ENCODE results near the gene EEFSEC.

EEFSEC gene

DNA sequence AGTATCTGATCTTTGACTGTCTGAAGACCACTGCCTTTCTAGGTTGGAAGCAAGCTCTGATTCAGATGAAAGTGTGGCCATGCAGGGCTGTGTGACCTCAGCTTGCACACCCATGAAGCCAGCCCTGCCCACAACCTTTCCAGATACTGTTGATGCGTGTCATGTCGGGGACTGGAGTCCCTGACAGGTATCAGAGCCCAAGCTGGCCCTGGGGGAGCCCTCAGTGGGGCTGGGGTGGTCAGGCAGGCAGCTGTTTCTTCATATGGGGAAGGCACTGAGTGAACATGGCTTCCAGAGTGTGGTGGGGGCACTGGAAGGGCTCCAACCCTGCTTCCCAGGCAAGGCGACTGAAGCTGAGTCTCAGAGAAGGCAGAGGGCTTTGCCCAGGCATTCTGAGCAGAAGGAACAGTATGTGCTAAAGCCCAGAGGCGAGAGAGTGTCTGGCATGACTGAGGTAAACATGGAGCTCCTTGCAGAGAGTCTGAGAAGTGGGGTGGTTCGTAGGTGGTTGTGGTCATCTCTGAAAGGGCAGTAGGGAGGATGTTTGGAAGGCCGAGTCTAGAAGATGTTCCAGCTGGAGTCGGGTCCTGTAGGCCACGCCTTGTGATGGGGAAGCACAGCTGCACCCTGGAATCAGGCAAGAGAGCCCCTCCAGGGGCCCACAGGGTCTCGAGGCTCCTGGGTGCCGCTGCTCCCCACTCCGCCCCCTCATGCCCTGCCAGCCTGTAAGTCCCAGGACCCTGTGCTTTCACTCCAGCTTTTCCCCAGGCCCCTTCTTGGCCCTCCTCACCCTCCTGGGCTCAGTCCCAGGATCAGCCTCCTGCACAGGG is 122.2 kb downstream of the EEFSEC start:
- DNase-seq, result no peak

DNA sequence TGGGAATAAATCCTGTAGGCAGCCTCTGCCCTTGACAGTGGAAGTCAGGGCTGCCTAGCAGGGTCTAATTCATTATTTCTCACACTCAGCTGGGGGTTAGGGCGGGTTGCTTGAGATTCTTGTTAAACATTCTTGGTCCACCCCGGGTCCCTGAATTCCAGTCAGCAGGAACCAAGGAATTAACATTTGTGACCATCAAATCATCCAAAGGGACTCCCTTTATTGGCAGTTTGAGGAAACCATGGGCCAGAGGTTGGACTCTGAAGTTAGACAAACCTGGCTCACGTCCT is 122.8 kb downstream of the EEFSEC start:
- no peak for DNase-seq

DNA sequence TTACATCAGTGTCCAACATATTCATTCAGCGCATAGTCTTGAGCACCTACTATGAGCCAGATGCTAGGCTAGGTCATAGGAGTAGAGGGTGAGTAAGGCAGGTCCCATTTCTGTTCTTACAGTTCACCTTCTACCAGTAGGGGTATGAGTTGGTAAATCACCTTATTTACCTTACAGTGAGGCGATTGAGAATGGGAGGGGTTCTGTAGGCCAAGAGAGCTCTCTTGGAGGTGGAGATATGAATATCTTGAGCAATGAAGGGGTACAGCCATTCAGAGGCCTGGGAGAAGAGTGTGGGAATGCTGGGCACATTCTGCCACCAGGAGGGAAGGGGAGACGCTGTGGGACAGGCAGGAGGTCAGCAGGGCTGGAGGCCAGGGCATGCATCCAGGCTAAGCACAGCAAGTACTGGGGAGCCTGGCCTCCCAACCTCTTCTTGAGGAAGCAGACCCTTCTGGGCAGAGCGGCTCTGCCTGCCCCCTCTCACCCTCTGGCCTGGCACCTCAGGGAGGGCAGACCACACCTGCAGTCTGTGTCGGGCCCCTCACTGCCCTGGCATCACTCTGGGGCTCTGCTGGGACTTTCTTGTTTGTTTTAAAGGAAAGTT is 123.4 kb downstream of the EEFSEC start:
- no peak for DNase-seq

DNA sequence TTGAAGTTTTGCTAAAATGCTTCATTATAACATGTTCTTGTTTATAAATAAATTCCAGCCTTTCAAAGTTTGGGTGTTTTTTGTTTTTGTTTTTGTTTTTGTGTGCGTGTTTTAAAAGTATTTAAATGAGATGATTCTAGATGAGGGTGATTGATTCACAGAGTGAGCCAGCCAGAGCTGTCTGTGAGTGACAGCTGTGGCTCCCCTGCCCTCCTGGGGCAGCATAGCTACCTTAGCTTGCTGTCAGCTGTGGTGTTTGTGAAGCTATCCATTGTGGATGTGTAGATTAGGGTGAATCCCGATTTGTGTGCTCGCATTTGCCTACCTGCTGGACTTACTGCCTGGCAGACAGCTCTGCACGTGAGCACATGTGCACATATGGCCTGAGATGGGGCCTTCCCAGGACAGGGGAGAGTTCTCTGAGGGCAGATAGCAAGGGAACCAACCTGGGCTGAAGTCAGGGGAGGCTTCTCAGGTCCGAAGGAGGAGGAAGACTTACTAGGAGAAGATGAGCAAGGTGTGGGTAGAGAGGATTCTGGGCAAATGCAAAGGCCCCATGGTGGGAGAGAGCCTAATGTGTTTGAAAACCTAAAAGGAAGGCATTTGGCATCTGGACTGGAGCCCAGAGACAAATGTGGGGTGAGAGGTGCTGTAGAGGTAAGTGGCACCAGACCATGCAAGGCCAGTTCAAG is 124.2 kb downstream of the EEFSEC start:
- no peak for DNase-seq

DNA sequence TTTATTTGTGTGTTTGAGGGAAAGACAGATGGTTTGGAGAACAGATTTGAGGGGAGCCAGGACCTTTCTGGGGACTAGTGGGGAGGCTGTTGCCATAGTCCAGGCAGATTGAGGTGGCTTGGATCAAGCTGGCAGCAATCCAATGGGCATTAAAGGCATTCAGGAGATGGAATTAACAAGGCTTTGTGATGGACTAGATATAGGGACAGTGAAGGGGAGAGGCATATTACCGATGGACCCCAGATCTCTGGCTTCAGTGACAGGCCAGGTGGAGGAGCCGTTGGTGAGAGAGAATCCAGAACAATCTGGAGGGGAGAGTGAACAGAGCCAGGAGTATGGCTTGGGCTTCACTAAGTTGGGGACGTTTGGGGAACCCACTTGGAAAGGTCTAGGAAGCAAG is 124.8 kb downstream of the EEFSEC start:
- DNase-seq, result no peak

DNA sequence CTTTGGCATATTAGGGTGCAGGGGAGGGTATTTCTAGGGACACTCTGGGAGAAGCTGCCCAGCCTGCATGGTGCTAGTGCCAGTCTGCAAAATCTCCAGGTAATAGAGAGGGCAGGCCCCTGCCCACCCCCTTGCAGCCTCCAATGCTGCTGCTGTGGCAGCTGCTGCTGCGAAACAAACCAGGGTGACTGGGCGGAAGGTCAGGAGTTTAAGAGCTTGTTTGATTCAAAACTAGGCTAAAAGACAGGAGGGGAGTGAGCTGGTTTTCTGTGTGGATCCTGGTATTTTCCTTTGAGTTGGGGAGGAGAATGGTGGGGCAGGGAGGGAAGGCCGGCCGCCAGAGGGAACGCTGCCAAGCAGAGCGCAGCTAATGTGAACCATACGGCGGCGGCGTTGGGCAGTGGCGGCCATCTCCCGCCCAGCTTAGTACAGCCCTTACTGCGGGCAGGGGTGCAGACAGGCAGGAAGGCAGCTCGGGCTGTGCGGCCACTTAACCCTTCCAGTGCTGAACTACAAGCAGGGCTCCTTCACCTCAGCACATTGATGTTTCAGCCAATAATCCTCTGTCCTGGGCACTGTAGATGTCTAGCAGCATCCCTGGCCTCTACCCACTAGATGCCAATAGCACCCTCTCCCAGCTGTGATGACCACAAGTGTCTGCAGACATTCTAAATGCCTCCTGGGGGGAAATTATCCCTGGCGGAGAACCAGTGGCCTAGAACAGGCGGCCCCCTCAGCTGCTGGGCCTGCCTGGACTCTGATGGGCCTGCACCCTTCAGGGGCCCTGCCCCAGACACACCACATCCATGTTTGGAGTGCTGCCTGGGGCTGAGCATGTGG is 125.7 kb downstream of the EEFSEC start:
- no peak for DNase-seq

DNA sequence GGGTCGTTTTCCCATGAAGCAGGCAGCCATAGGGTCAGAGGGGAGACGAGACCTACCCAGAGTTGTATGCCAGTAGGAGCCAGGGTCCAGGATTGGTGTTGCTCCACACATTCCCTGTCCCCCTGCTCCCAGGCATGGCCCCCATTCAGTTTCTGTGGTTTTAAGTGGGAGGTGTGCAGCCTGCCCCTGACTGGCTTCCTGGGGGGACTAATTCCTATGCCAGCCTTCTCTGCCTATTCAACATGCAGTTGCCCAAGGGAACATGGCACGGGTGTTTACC is 126.3 kb downstream of the EEFSEC start:
- no peak for DNase-seq

DNA sequence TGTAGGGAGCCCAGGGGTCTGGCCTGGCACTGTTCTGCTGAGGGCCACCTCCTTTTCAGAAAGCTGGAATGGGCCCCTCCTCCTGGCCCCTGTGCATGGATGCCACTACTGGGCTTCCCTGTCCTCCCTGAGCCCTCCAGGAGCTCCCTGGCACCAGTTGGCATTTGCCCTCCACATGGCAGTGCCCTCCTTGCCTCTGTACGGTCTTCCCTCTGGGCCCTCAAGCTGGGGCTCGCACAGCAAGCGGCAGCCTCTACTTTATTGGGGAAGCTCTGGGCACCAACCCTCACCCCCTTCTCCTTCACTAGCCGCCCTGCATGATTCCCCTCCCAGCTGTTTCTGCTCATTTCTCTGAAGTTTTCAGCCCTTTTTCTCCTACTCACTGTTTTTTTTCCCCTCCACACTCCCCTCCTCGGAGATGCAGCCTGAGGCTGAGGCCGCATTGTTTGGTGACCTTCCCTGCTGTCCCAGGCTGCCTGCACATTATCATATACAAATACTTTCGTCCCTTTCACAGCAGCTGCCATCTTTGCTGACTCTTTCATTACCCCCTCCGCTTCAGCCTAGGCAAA is 127.3 kb downstream of the EEFSEC start:
- DNase-seq, result no peak

DNA sequence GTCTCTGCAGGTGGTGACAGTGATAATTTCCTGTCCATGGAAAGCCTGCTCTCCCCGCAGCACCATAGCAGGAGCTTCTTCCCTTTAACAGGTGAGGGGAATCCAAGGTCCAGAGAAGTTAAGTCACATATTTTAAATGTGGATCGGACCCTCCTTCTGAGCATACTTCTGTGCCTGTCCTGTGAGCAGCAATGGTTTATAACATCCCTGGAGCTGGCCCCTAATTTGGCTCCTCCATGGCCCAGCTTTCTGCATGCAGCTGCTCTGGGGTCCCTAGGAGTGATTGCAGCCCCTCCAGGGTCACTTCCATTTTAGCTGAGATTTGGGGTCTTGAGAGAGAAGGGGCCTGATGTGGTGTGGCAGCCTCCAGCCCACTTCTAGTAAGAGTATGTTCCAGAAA is 127.8 kb downstream of the EEFSEC start:
- DNase-seq, result no peak

DNA sequence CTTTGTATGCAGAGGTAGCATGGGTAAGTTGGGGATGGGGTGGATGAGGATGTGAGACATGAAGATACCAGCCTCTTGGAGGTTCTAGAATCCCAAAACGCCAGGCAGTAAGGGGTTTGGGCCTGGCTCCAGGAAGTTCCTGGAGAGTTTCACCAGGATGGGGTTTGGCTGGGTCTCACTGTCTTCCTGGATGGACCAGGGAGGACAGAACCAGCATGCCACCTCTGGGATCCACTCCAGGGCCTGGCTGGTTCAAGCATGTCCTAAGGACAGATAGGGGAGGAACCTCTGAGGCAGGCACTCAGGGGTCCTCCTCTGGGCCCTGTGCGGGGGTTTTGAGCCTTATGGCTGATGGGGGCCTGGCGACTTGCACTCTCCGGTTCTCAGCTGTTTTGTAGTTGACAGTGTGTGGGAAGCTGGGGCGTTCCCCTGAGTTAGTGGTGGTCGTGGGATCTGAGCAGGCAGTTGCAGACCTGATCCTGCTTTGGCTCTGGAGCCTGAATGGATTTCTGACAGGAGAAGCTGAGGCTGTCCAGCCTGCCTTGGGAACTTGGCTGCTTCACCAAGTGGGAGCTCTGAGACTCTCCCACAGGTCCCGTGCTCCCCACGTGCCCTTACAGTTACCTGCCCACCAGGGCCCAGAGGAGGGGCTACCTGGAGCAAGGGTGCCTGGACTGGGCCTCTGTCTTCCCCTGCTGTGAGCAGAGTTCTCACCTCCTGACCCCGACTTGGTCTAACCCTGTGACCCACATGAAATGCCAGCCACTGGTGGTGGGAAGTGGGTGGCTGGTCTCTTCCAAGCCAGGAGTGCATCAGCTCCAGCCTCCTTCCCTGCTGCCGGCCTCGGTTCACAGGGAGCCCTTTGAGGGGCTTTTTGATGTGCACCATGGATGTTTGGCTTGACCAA is 128.4 kb downstream of the EEFSEC start:
- DNase-seq, result no peak

DNA sequence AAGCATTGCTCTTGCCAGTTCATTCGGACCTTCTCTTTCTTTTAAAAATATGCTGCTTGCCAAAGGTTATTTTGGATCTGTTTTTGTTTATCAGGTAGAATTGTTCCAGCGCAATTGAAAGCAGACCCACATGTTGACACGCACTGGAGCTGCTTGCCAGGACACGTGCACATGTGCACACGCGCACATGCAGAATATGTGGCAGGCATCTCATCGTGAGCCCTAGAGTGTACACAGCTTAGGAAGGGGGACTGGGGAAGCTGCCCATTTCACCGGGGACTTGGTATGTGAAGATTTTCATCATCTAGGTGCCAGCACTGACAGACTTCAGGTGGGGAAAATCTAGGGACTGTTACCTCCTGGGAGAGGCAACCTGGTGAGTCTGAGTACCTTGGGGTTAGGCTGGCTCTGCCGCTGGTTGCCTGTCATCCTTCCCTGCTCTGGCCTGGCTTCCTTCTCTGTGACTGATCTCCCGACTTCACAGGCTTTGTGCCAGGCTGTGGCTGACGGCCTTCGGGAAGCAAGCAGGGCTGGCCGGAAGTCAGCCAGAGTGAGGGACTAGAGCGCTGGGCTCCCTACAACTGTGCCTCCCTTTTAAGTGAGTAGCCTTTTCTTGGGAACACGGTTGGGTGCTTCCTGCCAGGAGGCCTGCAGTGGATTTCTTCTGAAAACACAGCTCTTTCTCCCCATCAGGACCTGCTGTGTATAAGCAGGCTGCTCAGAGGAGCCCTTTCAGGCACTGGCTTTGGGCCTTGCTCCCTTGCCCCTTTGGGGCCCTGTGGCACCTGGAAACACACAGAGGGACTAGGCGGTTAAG is 129.3 kb downstream of the EEFSEC start:
- DNase-seq, result no peak

DNA sequence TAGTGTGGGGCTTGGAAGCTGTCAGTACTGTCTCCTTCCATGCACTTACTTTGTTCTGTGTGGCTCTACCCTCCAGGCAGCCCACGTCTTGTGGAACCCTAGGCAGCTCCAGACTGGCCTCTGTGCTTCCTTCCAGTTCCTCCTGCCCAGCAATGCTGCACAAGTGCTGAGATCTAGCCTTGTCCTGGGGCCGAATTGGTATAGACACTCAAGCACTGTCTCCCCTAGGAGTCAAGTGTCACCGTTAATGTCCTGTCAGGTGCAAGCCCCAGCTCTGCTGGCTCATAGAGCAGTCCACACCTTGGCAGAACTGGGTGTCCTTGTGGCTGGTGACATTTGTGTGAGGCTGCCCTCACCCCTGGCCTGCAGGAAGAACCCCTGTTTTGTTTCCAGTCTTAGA is 130.1 kb downstream of the EEFSEC start:
- DNase-seq, result no peak

DNA sequence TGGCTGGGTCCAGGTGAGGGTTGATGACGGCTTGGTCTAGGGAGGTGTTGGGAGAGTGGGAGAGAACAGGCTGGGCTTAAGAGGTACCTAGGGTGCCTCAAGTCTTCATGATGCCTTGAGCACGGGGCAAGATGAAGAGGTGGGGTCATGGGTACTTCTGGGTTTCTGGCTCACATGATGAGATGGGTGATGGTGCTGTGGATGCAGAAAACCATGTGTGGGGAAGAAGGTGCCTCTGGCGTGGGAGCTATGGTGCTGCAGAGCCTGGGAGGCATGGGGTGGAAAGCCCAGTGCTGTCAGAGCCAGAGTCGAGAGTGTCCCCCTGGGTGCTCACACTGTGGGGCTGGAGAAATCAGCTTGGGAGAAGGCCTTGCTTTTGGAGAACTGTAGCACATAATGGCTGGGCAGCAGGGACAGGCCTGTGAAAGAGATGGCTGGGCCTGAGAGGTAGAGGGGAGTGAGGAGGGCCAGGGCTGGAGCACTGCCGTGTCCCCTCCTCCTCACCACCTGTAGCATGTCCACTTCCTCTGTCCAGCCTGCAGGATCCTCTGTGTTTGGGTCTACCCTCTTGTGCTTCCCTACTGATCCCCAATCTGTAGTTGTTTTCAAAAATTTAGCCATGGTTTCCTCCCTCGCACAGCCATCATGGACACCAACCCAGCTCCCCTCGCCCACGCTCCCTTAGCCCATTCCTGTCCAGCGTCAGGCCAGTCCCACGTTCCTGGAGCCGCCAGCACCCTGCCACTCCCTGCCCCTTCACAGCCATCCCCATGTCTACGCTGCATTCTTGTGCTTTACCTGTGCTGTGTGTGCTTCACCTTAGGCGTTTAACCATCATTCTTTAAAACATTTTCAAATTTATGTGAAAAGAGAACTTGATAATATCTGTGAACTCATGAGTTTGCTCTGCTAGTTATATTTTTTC is 132.0 kb downstream of the EEFSEC start:
- no peak for DNase-seq

DNA sequence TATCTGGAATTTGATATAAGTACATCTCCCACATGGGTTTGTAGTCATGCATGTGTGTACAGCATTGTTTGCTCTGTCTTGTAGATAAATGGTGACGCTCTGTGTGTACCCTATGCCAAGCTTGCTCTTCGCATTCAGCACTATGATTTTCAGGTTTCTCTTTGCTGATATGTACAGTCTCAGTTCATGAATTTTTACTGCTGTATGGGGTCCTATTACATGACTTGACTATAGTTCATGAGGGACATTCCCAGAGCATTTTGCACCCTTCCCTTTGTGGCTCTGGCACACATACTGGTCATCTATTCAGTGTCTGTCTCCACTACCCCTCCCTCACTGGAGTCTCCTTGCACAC is 132.7 kb downstream of the EEFSEC start:
- no peak for DNase-seq

DNA sequence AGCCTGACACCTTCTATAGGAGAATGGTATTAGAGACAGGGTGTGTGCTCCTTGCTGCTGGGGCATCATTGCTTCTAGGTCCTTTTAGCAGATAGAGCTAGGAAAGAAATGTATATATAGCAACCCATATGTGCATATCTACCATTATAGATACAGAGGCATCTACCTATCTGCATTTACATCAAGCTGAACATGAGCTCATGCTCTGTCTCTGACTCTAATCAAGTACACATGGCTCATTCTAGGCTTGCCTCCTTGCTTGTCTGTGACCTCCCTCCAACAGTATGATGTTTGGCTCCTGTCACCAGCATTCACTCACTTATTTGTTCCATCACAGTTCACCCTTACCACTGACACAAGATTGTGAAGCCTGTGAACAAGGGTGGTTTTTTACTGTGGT is 133.4 kb downstream of the EEFSEC start:
- no peak for DNase-seq

DNA sequence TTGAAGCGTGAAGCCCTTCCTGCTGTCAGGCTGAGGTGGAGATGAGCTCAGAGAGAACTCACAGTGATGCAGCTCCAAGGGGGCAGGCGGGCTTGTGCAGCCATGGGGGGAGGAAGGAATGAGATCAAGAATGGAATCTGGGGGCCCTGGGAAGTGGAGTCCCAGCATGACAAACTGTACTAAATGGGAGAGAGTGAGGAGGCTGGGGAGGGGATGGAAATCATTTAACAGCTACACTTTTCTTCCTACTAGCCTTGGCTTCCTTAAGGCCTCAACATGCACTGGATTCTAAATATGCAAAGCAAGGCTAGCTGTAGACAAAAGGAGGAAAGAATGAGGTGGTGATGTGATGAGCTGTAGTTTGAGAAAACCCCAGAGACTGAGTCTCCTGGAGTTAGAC is 133.9 kb downstream of the EEFSEC start:
- DNase-seq, result no peak

DNA sequence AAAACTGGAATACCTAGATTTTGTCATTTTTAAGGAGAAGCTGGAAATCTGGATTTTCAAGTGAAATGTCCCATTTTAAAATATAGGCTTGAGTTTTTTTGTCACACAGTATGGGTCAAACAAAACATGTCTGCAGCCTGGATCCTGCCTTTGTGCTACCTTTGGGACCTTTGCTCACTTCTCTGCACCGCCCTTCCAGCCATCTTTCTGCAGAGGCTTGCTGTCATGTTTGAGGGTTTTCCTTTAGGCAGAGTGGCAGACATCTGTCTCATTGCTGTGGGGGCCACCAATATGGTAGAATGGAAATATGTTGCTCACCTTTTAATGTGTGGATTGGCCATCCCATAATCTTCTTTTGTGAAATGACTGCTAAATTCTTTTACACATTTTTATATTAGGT is 136.3 kb downstream of the EEFSEC start:
- DNase-seq, result no peak

DNA sequence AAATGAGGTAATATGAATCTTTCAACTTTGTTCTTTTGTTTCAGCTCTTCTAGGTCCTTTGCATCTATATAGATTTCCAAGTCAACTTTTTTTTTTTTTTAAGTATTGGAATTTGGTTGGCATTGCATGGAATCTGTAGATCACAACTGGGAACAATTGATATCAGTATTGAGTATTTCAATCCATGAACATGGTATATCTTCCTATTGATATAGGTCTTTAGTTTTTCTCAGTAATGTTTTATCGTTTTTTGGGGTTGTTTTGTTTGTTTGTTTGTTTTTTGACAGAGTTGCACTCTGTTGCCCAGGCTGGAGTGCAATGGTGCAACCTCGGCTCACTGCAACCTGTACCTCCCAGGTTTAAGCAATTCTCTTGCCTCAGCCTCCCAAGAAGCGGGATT is 137.2 kb downstream of the EEFSEC start:
- no peak for DNase-seq

DNA sequence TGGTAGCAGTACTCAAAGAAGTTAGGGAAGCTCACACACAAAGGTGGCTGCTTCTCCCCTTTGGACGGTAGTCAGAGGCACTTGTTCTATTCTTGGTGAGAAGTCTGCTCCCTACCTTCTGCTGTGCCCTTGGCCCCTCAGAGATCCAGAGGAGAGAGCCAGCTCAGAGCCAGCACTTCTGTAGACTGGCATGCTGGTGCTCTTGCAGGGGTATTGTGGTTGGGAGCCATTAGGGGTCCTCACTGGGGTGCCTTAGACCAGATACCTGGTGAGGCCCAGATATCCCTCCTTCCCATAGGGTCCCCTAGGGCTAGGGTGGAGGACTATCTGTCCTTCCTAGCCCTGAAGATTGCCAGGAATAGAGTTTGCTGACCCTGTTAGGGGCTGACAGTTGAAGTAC is 140.6 kb downstream of the EEFSEC start:
- DNase-seq, result no peak

DNA sequence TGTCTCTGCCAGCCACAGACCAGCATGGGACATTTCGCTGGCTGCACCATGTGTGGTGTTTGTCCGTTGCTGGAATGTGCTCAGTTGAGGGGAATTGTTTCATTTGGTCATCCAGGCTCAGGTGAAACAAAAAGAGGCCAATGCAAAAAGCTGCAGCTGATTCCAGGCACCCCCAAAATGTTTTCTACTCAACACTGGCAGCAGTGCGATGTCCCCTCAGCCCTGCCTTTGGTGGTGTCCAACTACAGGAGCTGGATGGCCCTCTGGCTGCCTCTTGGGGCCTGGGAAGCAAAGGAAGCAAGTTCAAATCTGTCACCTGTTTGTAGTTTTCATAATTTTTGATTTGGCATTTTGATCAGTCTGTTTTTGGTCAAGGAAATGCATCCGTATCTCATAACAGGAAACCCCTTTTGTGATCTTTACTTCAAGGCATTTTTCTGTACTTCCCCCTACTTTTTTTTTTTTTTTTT is 141.8 kb downstream of the EEFSEC start:
- no peak for DNase-seq
